H1 (cell line): ENCODE results near the gene TECR. TPM values are rescaled to one million over a fixed set of nuclear protein-coding genes. Genes with fewer than 3 reads are reported as not detected.

Experiments
- YY1 ChIP-seq: IDR thresholded peaks from 2 replicates; pipeline ENCODE4 v1.6.1; 2011; ENCODE audit warnings: low read depth, mild to moderate bottlenecking, low read length
- polyA plus RNA-seq, 7 experiments: library from polyadenylated mRNA; depleted of rRNA in 3 of 7; stranded (reverse) in 5 of 7; unstranded in 2 of 7; fragments of >200 nt in 5 of 7; fragments of 200-250 nt in 2 of 7; gene quantifications; 1 replicate in 5 of 7; 2 replicates in 1 of 7; 4 replicates in 1 of 7; pipeline versions ENCODE4 v1.2.1 to v1.2.3, GENCODE V29; 2011 to 2013; ENCODE audit warnings: missing spikeins in 2 of 7, mixed read lengths in 2 of 7
- total RNA-seq: library from RNA; stranded (reverse); fragmentation: NEBNext Ultra II Directional; extraction: Animal tissue kit (Norgen Biotek cat#: 25700); gene quantifications from 2 replicates; pipeline ENCODE4 v1.2.1, GENCODE V29; 2021

TECR gene
- total and polyA plus RNA-seq, 2 of the 8 experiments (the other 6 are each of a cell fraction or from before 2014, with no cell fraction given), result 172 to 405 TPM

- 0 out of 2 replicates have a peak, but pooled peaks have one; percentile 32 for TF ChIP-seq YY1
Measured at GRCh38 chr19:14505488-14506239, 23.7 kb upstream of the TECR start (continued).
